ENCODE results near the gene CDK10.

Gene CDK10

DNA sequence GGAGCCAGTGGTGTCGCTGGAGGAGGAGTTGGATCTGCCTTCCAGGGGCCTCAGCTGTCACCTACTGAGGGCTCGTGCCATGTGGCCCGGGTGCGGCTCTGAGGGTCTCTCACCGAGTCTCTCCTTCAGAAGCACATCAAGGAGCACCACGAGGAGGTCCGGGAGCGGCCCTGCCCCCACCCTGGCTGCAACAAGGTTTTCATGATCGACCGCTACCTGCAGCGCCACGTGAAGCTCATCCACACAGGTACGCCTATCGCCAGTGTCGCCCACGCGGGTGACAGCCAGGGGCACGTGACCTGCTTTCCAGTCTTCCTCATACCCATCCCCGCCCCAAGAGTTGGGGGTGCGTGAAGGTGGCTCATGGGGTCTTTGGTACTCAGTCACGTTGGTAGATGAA is 47.3 kb downstream of the CDK10 start:
- Histone ChIP-seq H3K79me2 (ENCODE audit: control insufficient read depth, low read length) (peaks cover 20% of the 10 kb centered on the region), H3K36me3 (ENCODE audit: control insufficient read depth, low read length) (peaks cover 74% of the 10 kb centered on the region), H3K4me3 (ENCODE audit: low read length) (no peak overlapping the region), H3K4me2 (ENCODE audit: low read length) (no peak overlapping the region), H3K9me2 (replicated peaks; ENCODE audit: control insufficient read depth, low read length) (no peaks in the 10 kb centered on the region), H3F3A (ENCODE audit: control insufficient read depth, insufficient read depth) (peaks cover 22% of the 10 kb centered on the region), H3K4me1 (ENCODE audit: control insufficient read depth, low read length) (no peaks in the 10 kb centered on the region), H4K20me1 (ENCODE audit: control insufficient read depth, insufficient read depth, low read depth, low read length) (peaks cover 12% of the 10 kb centered on the region), H3K27me3 (ENCODE audit: control insufficient read depth, low read length) (no peaks in the 10 kb centered on the region), H3K9me3 (ENCODE audit: control insufficient read depth, insufficient read depth, low read length) (no peaks in the 10 kb centered on the region), H3K27ac (ENCODE audit: low read depth, low read length) (no peak overlapping the region)
- TF ChIP-seq EZH2phosphoT487 (IDR thresholded peaks at IDR 0.05; ENCODE audit: borderline replicate concordance, low read length) = no peak
- TF ChIP-seq, protein P1, sequence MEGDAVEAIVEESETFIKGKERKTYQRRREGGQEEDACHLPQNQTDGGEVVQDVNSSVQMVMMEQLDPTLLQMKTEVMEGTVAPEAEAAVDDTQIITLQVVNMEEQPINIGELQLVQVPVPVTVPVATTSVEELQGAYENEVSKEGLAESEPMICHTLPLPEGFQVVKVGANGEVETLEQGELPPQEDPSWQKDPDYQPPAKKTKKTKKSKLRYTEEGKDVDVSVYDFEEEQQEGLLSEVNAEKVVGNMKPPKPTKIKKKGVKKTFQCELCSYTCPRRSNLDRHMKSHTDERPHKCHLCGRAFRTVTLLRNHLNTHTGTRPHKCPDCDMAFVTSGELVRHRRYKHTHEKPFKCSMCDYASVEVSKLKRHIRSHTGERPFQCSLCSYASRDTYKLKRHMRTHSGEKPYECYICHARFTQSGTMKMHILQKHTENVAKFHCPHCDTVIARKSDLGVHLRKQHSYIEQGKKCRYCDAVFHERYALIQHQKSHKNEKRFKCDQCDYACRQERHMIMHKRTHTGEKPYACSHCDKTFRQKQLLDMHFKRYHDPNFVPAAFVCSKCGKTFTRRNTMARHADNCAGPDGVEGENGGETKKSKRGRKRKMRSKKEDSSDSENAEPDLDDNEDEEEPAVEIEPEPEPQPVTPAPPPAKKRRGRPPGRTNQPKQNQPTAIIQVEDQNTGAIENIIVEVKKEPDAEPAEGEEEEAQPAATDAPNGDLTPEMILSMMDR (IDR thresholded peaks at IDR 0.05; ENCODE audit: low read depth, low read length, poor library complexity, severe bottlenecking) = no peak

DNA sequence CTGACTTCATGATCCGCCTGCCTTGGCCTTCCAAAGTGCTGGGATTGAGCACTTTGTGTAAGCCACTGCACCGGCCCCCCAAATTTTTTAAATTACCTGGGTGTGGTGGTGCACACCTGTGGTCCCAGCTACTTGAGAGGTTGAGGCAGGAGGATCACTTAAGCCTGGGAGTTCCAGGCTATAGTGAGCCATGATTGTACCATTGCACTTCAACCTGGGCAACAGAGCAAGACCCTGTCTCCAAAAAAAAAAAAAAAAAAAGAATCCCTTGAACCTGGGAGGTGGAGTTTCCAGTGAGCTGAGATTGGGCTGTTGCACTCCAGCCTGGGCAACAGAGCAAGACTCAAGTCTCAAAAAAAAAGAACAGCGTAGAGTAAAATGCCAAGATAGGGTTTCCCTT is 50.1 kb downstream of the CDK10 start:
- Histone ChIP-seq H3K4me2 (ENCODE audit: low read length) (no peak overlapping the region), H3K4me3 (ENCODE audit: low read length) (no peak overlapping the region), H3K36me3 (ENCODE audit: control insufficient read depth, low read length) (peaks cover 86% of the 10 kb centered on the region), H3K4me1 (ENCODE audit: control insufficient read depth, low read length) (no peaks in the 10 kb centered on the region), H3F3A (ENCODE audit: control insufficient read depth, insufficient read depth) (peaks cover 21% of the 10 kb centered on the region), H3K27ac (ENCODE audit: low read depth, low read length) (no peak overlapping the region), H3K79me2 (ENCODE audit: control insufficient read depth, low read length) (peaks cover 24% of the 10 kb centered on the region), H4K20me1 (ENCODE audit: control insufficient read depth, insufficient read depth, low read depth, low read length) (peaks cover 12% of the 10 kb centered on the region), H3K27me3 (ENCODE audit: control insufficient read depth, low read length) (no peaks in the 10 kb centered on the region), H3K9me3 (ENCODE audit: control insufficient read depth, insufficient read depth, low read length) (no peaks in the 10 kb centered on the region), H3K9me2 (replicated peaks; ENCODE audit: control insufficient read depth, low read length) (no peaks in the 10 kb centered on the region)
- TF ChIP-seq, protein P1 (IDR thresholded peaks at IDR 0.05; ENCODE audit: low read depth, low read length, poor library complexity, severe bottlenecking) = no peak
- no peak for TF ChIP-seq EZH2phosphoT487 (IDR thresholded peaks at IDR 0.05; ENCODE audit: borderline replicate concordance, low read length)

DNA sequence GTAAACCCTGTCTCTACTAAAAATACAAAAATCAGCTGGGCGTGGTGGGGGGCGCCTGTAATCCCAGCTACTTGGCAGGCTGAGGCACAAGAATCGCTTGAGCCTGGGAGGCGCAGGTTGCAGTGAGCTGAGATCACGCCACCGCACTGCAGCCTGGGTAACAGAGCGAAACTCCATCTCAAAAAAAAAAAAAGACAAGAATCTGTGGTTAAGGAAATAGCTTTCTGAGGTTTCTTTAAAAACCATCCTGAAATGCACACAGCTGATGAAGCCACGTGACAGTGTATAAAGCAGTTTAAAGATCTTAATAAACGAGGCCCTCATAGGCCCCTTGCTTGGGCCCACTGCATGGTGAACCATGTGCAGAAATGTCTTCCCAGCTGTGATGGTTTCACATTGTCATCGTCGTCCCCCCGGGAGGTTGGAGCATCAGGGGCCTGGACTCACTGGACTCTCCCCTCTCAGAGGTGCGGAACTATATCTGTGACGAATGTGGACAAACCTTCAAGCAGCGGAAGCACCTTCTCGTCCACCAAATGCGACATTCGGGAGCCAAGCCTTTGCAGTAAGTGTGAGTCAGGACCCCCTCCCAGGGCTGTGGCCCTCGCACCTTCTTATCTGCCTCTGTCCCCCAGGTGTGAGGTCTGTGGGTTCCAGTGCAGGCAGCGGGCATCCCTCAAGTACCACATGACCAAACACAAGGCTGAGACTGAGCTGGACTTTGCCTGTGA is 51.0 kb downstream of the CDK10 start:
- Histone ChIP-seq H3K27me3 (ENCODE audit: control insufficient read depth, low read length) (no peaks in the 10 kb centered on the region), H3K79me2 (ENCODE audit: control insufficient read depth, low read length) (peaks cover 24% of the 10 kb centered on the region), H3F3A (ENCODE audit: control insufficient read depth, insufficient read depth) (peaks cover 12% of the 10 kb centered on the region), H3K9me3 (ENCODE audit: control insufficient read depth, insufficient read depth, low read length) (no peaks in the 10 kb centered on the region), H3K9me2 (replicated peaks; ENCODE audit: control insufficient read depth, low read length) (no peaks in the 10 kb centered on the region), H3K36me3 (ENCODE audit: control insufficient read depth, low read length) (peaks cover 90% of the 10 kb centered on the region), H3K27ac (ENCODE audit: low read depth, low read length) (no peak overlapping the region), H3K4me1 (ENCODE audit: control insufficient read depth, low read length) (no peaks in the 10 kb centered on the region), H3K4me2 (ENCODE audit: low read length) (no peak overlapping the region), H4K20me1 (ENCODE audit: control insufficient read depth, insufficient read depth, low read depth, low read length) (peaks cover 12% of the 10 kb centered on the region), H3K4me3 (ENCODE audit: low read length) (no peak overlapping the region)
- TF ChIP-seq, protein P1 (IDR thresholded peaks at IDR 0.05; ENCODE audit: low read depth, low read length, poor library complexity, severe bottlenecking) = no peak
- no peak for TF ChIP-seq EZH2phosphoT487 (IDR thresholded peaks at IDR 0.05; ENCODE audit: borderline replicate concordance, low read length)
